GM12878 (cell line): ENCODE measurements around the gene PCCA.

Experiments
- CREB1 ChIP-seq: IDR thresholded peaks from 2 replicates; pipeline ENCODE4 v1.6.1; 2012; ENCODE audit warnings: low read depth, mild to moderate bottlenecking, inconsistent platforms
- CTCF ChIP-seq, 3 experiments: IDR thresholded peaks in 2 of 3; conservative IDR thresholded peaks in 1 of 3; 2 replicates each; pipeline ENCODE4 v1.5.1; 2011; ENCODE audit warnings: low read depth in 3 of 3, low read length in 3 of 3, mild to moderate bottlenecking in 3 of 3, control low read depth in 2 of 3, moderate library complexity in 2 of 3, inconsistent platforms in 1 of 3, mixed read lengths in 1 of 3; ENCODE audit not compliant: control insufficient read depth in 2 of 3, insufficient read depth in 1 of 3; ENCODE audit errors: extremely low read depth in 1 of 3
- FOXM1 ChIP-seq: IDR thresholded peaks from 2 replicates; pipeline ENCODE4 v1.6.1; 2012; ENCODE audit warnings: low read depth, mild to moderate bottlenecking, inconsistent platforms, low read length, moderate library complexity
- HDAC6 ChIP-seq: fragments of 200-600 bp; sonication (generic); IDR thresholded peaks from one replicate; pipeline ENCODE4 v1.8.0; 2017; ENCODE audit warnings: antibody characterized with exemption; ENCODE audit not compliant: unreplicated experiment
- HDGF ChIP-seq: fragments of 450-650 bp; IDR thresholded peaks from 2 replicates; pipeline ENCODE4 v1.6.1; 2016; ENCODE audit warnings: antibody characterized with exemption
- SP1 ChIP-seq: IDR thresholded peaks from one replicate; pipeline ENCODE4 v1.6.1; 2011; ENCODE audit warnings: low read depth, low read length
- TAF1 ChIP-seq: IDR thresholded peaks from 2 replicates; pipeline ENCODE4 v1.6.1; 2011; ENCODE audit warnings: mild to moderate bottlenecking, low read depth, low read length, borderline replicate concordance
- ZNF24 ChIP-seq: fragments of 450-650 bp; IDR thresholded peaks from 2 replicates; pipeline ENCODE4 v1.6.1; 2017; ENCODE audit warnings: antibody characterized with exemption, mild to moderate bottlenecking

GRCh38 chr13:100274942-100275506 lies 186.1 kb downstream of the PCCA start:
- TF ChIP-seq TAF1 (no peak), CTCF (IDR thresholded peaks at IDR 0.05 in 2 of 3, conservative IDR thresholded peaks at IDR 0.05 in 1 of 3; ENCODE audit: control insufficient read depth in 2 of 3, extremely low read depth in 1 of 3, insufficient read depth in 1 of 3, low read depth in 3 of 3, low read length in 3 of 3) (no peak), CREB1 (no peak), HDGF (no peak), FOXM1 (no peak), ZNF24 (no peak), SP1 (no peak), HDAC6 (no peak)
